ENCODE data around the gene SLC25A15.

SLC25A15 gene

DNA sequence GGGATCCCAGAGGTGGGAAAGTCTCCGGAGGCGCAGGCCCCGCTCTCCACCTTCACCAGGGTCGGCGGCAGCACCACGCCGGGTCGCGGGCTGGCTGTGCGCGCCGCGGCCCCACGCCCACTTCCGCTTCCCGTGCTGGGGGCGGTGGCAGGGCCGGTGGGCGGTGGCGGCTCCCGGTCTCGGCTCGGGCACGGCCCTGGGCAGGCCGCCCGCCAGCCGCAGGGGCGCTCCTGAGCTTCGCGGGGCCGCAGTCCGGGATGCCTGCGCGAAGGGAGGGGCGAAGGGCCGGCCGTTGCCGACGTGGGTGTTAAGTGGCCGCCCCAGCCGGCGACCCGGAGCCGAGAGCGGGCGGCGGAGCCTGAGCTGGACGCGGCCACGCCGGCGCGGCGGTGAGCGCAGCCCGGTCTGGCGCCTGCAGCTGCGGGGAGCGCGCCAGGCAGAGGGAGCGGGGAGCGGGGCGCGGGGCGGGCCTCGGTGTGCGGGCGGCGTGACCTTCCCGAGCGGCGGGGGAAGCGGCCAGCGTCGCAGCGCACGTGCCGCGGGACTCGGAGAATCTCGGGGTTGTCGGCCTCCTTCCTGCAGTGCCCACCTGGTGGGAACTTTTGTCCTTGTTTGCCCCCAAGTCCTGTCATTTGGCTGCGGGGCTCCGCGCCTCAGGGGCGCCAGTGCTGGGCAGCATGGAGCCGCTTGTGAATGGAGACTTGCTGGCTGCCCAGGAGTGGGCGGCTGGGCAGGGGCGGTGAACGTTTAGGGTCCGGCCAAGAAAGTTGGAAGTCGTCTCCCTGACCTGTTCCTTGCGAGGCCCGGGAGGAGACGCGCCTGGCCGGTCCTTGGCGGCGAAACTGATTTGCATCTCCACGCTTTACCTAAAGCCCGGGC lies at the start of gene SLC25A15:
Gene SLC25A15, plus strand, starts transcription at position 337 of the 879 bp plus-strand sequence. CDS start 3,616 bp downstream, outside the sequence.
- TF ChIP-seq GATA2 (IDR thresholded peaks at IDR 0.05; ENCODE audit: low read depth, low read length), result no peak

DNA sequence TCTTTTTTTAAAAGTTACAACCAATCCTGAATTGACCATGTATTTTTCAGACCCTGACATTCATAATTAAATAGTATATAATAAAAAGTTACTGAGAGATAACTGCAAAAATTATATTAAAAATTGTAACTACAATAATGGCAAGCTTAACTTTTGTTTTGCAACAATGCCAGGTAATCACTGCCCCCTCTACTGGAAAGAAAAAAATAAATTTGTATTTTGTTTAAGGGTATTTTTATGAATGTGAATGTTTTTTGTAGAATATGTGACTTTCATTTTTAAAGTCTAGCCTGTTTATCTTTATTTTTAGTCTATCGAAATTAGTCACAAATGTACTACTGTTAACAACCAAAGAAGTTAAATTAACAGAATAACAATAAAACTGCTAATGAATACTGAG lies 40.1 kb upstream of the SLC25A15 start:
- TF ChIP-seq GATA2 (IDR thresholded peaks at IDR 0.05; ENCODE audit: low read depth, low read length) (no peak), GATA3 (IDR thresholded peaks at IDR 0.05; ENCODE audit: low read depth, low read length) (no peak)

DNA sequence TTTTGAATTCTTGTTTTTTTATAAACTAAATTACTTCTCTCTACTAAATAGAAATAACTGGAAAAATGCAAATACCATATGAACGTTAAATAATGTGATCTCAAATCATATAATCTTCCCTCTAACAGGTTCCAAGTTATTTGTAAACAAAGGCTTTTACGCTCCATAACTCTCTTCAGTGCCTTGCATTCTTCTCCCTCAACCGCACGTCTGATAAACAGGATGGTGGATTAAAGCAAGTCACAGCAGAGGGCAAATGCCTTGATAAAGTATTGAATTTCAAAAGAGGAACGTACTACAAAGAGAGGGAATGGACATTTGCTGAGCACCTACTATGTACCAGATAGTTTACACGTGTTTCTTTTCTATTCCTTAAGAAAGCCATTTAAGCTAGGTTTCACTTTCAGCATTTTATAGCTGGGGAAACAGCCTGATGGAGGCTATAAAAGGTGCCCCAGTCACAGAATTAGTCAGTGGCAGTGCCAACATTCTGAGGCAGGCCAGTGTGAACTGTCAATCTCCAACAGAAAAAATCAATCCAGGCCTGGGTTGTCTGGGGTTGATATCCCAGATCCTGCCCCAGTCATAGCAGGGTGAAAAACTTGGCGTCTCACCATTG lies 34.2 kb upstream of the SLC25A15 start:
- TF ChIP-seq GATA2 (IDR thresholded peaks at IDR 0.05; ENCODE audit: low read depth, low read length) (no peak), GATA3 (IDR thresholded peaks at IDR 0.05; ENCODE audit: low read depth, low read length) (no peak)

DNA sequence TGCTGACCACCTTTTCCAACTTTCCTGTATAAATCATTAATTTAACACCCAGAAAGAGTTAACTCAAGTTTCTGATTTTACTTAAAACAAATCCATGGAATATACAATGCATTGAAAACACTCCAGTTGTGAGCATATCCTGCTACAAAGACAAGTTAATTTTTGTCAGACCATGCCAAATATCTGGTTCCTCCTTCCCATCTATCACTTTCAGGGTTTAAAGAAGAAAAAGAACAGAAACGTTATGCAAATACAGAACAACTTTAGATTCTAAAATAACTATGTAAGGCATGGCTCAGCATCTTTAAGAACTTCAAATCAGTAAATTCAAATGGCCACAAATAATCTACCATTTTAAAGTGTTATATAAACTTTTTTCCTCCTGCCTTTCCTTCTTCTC lies 33.4 kb upstream of the SLC25A15 start:
- TF ChIP-seq GATA2 (IDR thresholded peaks at IDR 0.05; ENCODE audit: low read depth, low read length), result no peak
- TF ChIP-seq GATA3 (IDR thresholded peaks at IDR 0.05; ENCODE audit: low read depth, low read length), result no peak

DNA sequence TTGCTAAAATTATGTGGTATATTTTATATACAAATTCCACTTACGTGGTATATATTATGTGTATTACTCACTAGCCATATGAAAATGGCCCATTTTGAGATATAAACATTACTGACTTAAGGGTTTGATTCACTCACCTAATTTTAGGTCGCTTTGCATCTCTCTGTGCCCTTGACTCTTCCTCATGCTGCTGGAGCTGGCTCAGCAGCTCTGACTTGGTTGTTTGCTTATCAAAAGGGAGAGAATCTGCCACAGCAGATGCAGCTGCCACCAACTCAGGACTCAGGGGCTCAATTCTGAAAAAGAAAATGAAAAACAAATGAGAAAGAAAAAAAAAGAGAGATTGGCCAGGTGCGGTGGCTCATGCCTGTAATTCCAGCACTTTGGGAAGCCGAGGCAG lies 30.6 kb upstream of the SLC25A15 start:
- TF ChIP-seq GATA3 (IDR thresholded peaks at IDR 0.05; ENCODE audit: low read depth, low read length), result no peak
- TF ChIP-seq GATA2 (IDR thresholded peaks at IDR 0.05; ENCODE audit: low read depth, low read length), result no peak

DNA sequence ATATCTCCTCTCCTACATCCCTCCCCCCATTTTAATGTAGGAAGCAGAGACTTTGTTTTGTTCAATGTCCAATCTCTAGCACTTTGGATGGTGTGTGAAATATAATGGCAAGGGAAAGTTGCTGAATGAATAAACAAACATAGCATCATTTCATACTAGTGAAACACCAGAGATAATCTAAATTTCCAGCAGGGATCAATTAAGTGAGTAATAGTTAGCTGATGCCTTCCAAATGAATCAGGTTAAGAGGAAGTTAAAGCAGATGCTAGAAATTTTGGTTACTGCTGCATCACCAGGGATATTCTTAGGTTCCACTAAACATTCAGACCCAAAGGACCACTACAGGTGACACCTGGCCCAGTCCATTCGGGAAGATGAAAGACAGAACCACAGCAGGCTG lies 26.6 kb upstream of the SLC25A15 start:
- no peak for TF ChIP-seq GATA3 (IDR thresholded peaks at IDR 0.05; ENCODE audit: low read depth, low read length)
- TF ChIP-seq GATA2 (IDR thresholded peaks at IDR 0.05; ENCODE audit: low read depth, low read length), result no peak

DNA sequence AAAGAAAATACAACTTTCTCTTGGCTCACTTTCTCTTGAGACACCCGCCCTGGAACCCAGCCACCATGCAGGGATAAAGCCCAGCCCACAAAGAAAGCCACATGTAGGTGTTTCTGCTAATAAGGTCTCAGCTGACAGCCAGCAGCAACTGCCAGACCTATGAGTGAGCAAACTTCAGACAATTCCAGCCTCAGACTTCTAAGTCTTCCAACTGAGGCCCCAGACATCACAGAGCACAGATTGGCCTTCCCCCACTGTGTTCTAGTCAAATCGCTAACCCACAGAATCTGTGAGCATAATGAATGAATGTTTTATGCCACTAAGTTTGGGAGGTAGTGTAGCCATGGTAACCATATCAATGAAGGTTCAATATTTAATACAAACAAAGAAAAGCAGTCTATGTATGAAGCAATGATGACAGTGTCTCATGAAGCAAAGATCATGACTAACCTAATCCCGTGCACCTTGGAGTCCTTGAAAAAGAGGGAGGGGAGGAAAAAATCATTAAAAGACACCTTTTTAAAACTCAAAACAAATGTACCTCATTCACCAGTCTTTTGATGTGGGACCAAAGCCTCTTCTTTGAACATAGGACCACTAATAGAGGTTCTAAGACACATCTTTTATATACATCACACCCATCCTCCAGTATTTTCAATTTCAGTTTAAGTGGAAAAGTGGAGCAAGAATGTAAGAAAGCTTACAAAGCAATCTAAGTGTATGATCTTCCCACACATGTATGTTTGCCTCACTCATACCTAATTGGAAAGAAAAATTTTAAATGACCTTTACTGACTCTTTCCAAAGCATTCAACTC lies 24.6 kb upstream of the SLC25A15 start:
- TF ChIP-seq GATA2 (IDR thresholded peaks at IDR 0.05; ENCODE audit: low read depth, low read length) (no peak), GATA3 (IDR thresholded peaks at IDR 0.05; ENCODE audit: low read depth, low read length) (no peak)

DNA sequence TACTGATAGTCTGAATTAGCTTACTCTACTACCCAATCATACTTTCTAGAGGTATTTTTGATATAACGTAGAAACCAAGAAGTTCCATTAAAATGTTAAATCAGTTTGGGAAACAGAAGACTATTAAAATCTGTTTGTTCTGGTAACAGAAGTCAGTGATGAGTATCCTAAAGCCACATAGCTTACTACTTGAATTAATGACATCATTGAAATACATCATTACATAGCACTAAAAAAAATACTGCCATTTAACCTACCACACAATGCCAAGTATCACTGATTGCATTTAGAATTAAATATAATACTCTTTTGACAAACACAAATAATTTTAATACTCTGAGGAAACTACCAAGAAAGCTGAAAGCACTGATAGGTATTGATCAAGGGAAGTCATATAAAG lies 23.8 kb upstream of the SLC25A15 start:
- no peak for TF ChIP-seq GATA2 (IDR thresholded peaks at IDR 0.05; ENCODE audit: low read depth, low read length)
- no peak for TF ChIP-seq GATA3 (IDR thresholded peaks at IDR 0.05; ENCODE audit: low read depth, low read length)

DNA sequence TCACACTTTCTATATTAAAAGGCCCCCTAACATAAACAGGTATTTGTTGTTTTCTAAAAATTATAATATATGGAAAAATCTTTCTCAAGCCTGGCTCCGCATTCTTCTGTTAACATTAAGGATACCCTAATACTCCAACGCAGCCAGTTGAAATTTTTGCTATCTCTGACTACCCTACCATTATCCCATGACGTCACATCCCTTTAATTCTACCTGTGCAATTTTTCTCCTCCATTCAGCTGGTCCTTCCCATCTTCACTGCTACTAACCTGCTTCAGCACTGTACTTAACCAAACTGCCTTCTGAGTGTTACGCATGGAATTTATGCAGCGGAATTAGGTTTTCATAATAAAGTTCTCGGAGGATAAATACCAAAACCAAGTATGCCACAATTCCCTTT lies 19.4 kb upstream of the SLC25A15 start:
- no peak for TF ChIP-seq GATA3 (IDR thresholded peaks at IDR 0.05; ENCODE audit: low read depth, low read length)
- TF ChIP-seq GATA2 (IDR thresholded peaks at IDR 0.05; ENCODE audit: low read depth, low read length), result no peak

DNA sequence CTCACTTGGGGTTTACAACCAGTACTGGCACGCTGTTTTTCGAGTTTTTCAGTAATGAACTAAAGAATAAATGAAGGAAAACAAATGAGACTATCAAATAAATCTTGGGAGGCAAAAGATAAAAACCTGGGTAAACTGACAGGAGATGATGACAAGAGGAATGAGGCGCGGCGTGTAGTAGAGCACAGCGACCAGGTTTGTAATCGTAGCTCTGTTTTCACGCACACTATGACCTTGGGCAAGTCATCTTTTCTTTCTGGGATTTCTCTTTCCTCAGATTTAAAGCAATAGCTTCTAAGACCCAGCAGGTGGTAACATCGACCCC lies 18.8 kb upstream of the SLC25A15 start:
- TF ChIP-seq GATA2 (IDR thresholded peaks at IDR 0.05; ENCODE audit: low read depth, low read length) (no peak), GATA3 (IDR thresholded peaks at IDR 0.05; ENCODE audit: low read depth, low read length) (no peak)

DNA sequence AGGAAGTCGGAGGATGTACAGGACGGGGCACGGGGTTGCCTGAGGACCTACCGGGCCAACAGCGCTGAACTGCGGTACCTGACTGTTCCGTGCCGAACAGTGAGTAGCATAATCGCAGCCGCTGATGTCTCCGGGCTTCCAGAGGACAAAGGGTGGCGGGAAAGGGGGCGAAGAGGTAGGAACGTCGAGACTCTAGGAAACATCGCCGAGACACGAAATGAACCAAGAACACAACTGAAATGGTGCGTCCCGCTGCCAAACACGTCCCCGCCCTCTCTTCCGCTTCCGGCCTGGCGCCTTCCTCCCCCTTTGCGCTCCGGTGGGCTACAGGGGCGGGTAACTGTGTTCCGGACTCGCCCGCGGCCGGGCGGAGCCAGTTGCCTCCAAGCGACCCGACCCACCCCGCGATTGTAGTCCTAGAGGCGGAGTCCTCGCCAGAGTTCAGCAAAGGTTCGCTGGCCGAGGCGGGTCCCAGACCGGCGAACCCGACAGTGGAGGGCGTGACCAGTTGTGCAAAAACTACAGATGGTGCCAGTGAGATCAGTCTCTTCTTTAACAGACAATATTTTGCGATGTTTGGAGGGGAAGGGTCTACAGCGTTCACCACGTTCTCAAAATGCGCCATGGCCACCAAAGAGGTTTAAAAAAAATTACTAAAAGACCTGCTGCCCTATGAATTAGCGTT lies 18.3 kb upstream of the SLC25A15 start, which contains the start of gene MRPS31:
Gene MRPS31, minus strand, starts transcription at position 257 of the 685 bp plus-strand sequence. Its CDS starts 54 bp downstream, at position 203.
- no peak for TF ChIP-seq GATA3 (IDR thresholded peaks at IDR 0.05; ENCODE audit: low read depth, low read length)
- TF ChIP-seq GATA2 (IDR thresholded peaks at IDR 0.05; ENCODE audit: low read depth, low read length), result no peak

DNA sequence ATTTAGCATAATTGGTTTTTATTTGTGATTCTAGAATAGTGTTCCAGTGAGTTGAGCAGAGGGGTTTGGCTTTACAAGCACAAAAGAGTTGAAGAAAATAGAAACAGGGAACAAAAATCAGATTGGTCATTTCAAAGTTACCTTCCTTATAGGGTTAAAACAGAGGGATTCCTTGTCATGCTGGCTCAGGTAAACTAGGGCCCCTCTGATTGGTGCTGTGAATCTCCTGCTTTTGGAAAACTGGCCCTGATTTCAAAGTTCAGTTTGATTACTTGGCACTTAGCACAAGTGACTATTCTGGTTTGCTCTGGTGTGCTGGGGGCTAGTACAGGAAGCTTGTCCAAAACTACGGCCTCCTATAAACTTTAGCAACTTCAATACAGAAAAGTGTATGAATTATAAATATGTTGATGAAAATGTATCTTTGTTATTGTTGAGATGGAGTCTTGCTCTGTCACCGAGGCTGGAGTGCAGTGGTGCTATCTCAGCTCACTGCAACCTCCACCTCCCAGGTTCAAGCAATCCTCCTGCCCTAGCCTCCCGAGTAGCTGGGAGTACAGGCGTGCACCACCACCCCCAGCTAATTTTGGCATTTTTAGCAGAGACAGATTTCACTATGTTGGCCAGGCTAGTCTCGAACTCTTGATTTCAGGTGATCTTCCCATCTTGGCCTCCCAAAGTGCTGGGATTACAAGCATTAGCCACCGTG lies 16.5 kb upstream of the SLC25A15 start:
- no peak for TF ChIP-seq GATA2 (IDR thresholded peaks at IDR 0.05; ENCODE audit: low read depth, low read length)
- TF ChIP-seq GATA3 (IDR thresholded peaks at IDR 0.05; ENCODE audit: low read depth, low read length), result no peak

DNA sequence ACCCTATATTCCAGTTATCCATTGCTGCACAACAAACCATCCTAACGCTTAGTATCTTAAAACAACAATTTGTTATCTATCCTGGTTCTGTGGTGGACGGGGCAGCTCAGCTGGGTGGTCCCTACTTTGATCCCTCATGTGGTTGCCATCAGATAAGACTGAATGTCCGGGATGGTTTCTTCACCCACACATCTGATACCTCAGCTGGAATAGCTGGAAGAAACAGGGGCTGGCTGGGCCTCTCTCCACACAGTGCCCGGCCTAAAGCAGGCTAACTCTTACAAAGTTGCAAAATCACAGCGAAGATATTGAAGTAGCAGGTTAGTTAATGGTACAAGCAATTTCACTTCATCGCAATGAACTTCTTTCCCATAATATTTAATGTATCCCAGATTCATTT lies 14.7 kb upstream of the SLC25A15 start:
- no peak for TF ChIP-seq GATA2 (IDR thresholded peaks at IDR 0.05; ENCODE audit: low read depth, low read length)
- no peak for TF ChIP-seq GATA3 (IDR thresholded peaks at IDR 0.05; ENCODE audit: low read depth, low read length)
